Effector memory CD8-positive, alpha-beta T cell (primary cell): ENCODE data around the gene GOLGA6B.
"Not testable (repeated sequence)": the region's sequence is repeated elsewhere in the genome, so short reads cannot be mapped to it uniquely, and the experiment has no call there.

Source experiments
- ATAC-seq: fragments of 150-1000 bp; cut with Tn5 transposase; replicated peaks from 2 replicates; pipeline ENCODE4 v1.10.0; 2021; ENCODE audit warnings: mild to moderate bottlenecking, moderate library complexity
- DNase-seq, 3 experiments: peaks; one replicate each; pipeline ENCODE4 v3.0.0; 2021
- H3K27ac Mint-ChIP-seq, 2 donors: one replicate each; pipeline ENCODE4 v1.8.0; 2022; ENCODE audit warnings: mild to moderate bottlenecking in 2 of 2, mixed read lengths in 2 of 2, moderate library complexity in 2 of 2
- H3K27me3 Mint-ChIP-seq, 2 donors: one replicate each; pipeline ENCODE4 v1.8.0; 2022; ENCODE audit warnings: mixed read lengths in 2 of 2
- H3K36me3 Mint-ChIP-seq: one replicate; pipeline ENCODE4 v1.8.0; 2022; ENCODE audit warnings: mild to moderate bottlenecking, moderate library complexity, mixed read lengths; ENCODE audit not compliant: insufficient read depth
- H3K4me1 Mint-ChIP-seq, 2 donors: one replicate each; pipeline ENCODE4 v1.8.0; 2022; ENCODE audit warnings: low read depth in 2 of 2, mixed read lengths in 2 of 2
- H3K4me3 Mint-ChIP-seq, 2 donors: one replicate each; pipeline ENCODE4 v1.8.0; 2022; ENCODE audit warnings: mild to moderate bottlenecking in 2 of 2, mixed read lengths in 2 of 2, moderate library complexity in 2 of 2
- H3K9me3 Mint-ChIP-seq, 2 donors: one replicate each; pipeline ENCODE4 v1.8.0; 2022; ENCODE audit warnings: mixed read lengths in 2 of 2

GOLGA6B gene

GRCh38 chr15:72682772-72683171 lies 28.3 kb downstream of the GOLGA6B start:
- ATAC-seq (no peak), DNase-seq (no peak)
- H3K9me3 Mint-ChIP-seq: no peaks in the 10 kb centered on the region
- H3K4me3 Mint-ChIP-seq: no peak overlapping the region
- H3K27me3 Mint-ChIP-seq: peaks cover 12 to 13% of the 10 kb centered on the region in 2 donors
- H3K27ac Mint-ChIP-seq: no peak overlapping the region
- peaks cover 8% of the 10 kb centered on the region for H3K36me3 Mint-ChIP-seq
- H3K4me1 Mint-ChIP-seq: peaks cover 8 to 14% of the 10 kb centered on the region in 2 donors

- DNase-seq (no peak), ATAC-seq (no peak)
- Mint-ChIP-seq H3K27ac (peak overlapping the region; percentile 95 to 99), H3K4me3 (peak overlapping the region; percentile 96 to 97), H3K9me3 (no peaks in the 10 kb centered on the region), H3K4me1 (peaks cover 8 to 14% of the 10 kb centered on the region in 2 donors), H3K36me3 (peaks cover 8% of the 10 kb centered on the region), H3K27me3 (no peaks in the 10 kb centered on the region)
Observed at GRCh38 chr15:72685301-72685924, 30.9 kb downstream of the GOLGA6B start.

GRCh38 chr15:72685925-72686794 lies 31.7 kb downstream of the GOLGA6B start, which contains the start of the genes BBS4 and HIGD2B:
BBS4 (plus strand) TSS chr15:72686207; CDS start chr15:72686228, 21 bp downstream.
HIGD2B (minus strand) TSS chr15:72686182; CDS start chr15:72676374, 9,808 bp downstream.
- Mint-ChIP-seq H3K9me3 (no peaks in the 10 kb centered on the region), H3K4me1 (peaks cover 8 to 14% of the 10 kb centered on the region in 2 donors), H3K27me3 (no peaks in the 10 kb centered on the region), H3K36me3 (peaks cover 8% of the 10 kb centered on the region), H3K27ac (peak within 1 kb of the TSS; percentile 95 to 99), H3K4me3 (peak within 1 kb of the TSS; percentile 96 to 97)
- DNase-seq (peak; percentile 79 to 81 (median 80)), ATAC-seq (peak; percentile 96)

- Mint-ChIP-seq H3K9me3 (no peaks in the 10 kb centered on the region), H3K36me3 (peaks cover 8% of the 10 kb centered on the region), H3K27ac (peak overlapping the region in 1 of 2 donors; percentile 59), H3K27me3 (no peaks in the 10 kb centered on the region), H3K4me1 (peaks cover 11 to 14% of the 10 kb centered on the region in 2 donors), H3K4me3 (no peak overlapping the region)
- ATAC-seq: no peak
- DNase-seq: no peak
Observed at GRCh38 chr15:72688697-72689096, 34.2 kb downstream of the GOLGA6B start.

GRCh38 chr15:72690938-72691337 lies 36.4 kb downstream of the GOLGA6B start:
- no peak for DNase-seq
- no peak overlapping the region for H3K27ac Mint-ChIP-seq
- peaks cover 10 to 14% of the 10 kb centered on the region in 2 donors for H3K4me1 Mint-ChIP-seq
- H3K36me3 Mint-ChIP-seq: peaks cover 11% of the 10 kb centered on the region
- no peaks in the 10 kb centered on the region for H3K27me3 Mint-ChIP-seq
- H3K4me3 Mint-ChIP-seq: no peak overlapping the region
- no peak for ATAC-seq
- H3K9me3 Mint-ChIP-seq: no peaks in the 10 kb centered on the region

- Mint-ChIP-seq H3K4me1 (peaks cover 7% of the 10 kb centered on the region in 2 donors), H3K4me3 (no peak overlapping the region), H3K9me3 (no peaks in the 10 kb centered on the region), H3K27ac (no peak overlapping the region), H3K27me3 (no peaks in the 10 kb centered on the region), H3K36me3 (peaks cover 3% of the 10 kb centered on the region)
- no peak for ATAC-seq
- DNase-seq: no peak
Observed at GRCh38 chr15:72698938-72699337, 44.4 kb downstream of the GOLGA6B start.

- H3K27me3 Mint-ChIP-seq: no peaks in the 10 kb centered on the region
- H3K36me3 Mint-ChIP-seq: no peaks in the 10 kb centered on the region
- no peaks in the 10 kb centered on the region for H3K9me3 Mint-ChIP-seq
- H3K4me1 Mint-ChIP-seq: peaks cover 5 to 7% of the 10 kb centered on the region in 2 donors
- ATAC-seq (no peak), DNase-seq (no peak)
- H3K4me3 Mint-ChIP-seq: no peak overlapping the region
- H3K27ac Mint-ChIP-seq: no peak overlapping the region
Observed at GRCh38 chr15:72700076-72700475, 45.6 kb downstream of the GOLGA6B start.

- H3K4me3 Mint-ChIP-seq: no peak overlapping the region
- no peaks in the 10 kb centered on the region for H3K4me1 Mint-ChIP-seq
- no peak for DNase-seq
- H3K27me3 Mint-ChIP-seq: no peaks in the 10 kb centered on the region
- ATAC-seq: no peak
- peak overlapping the region in 1 of 2 donors; percentile 29 for H3K27ac Mint-ChIP-seq
- H3K9me3 Mint-ChIP-seq: no peaks in the 10 kb centered on the region
- H3K36me3 Mint-ChIP-seq: peaks cover 8% of the 10 kb centered on the region
Observed at GRCh38 chr15:72706266-72706665, 51.8 kb downstream of the GOLGA6B start.

- not testable (repeated sequence) for ATAC-seq, H3K36me3 Mint-ChIP-seq, H3K4me1 Mint-ChIP-seq, H3K27ac Mint-ChIP-seq, H3K9me3 Mint-ChIP-seq, DNase-seq, H3K4me3 Mint-ChIP-seq, H3K27me3 Mint-ChIP-seq
Observed at GRCh38 chr15:72708551-72709303, 54.2 kb downstream of the GOLGA6B start.
